ENCODE measurements around the gene TCHP. TPM values are rescaled to one million over a fixed set of nuclear protein-coding genes. Genes with fewer than 3 reads are reported as not detected.

Gene TCHP
- total and polyA plus RNA-seq, 12 donors, result 8.3 to 21.1 (median 10.6) TPM

GRCh38 chr12:109967383-109968031 is 67.4 kb downstream of the TCHP start:
- peak in 1 of 7 donors; percentile 18 for DNase-seq
- no peak overlapping the region for H3K27ac ChIP-seq
- no peaks in the 10 kb centered on the region for H3K27me3 ChIP-seq
- H3K36me3 ChIP-seq (replicated peaks in 1 of 2), result peaks cover 0 to 74% of the 10 kb centered on the region in 2 donors
- intact Hi-C loops (cut with DNase I), result no loop called here
- peaks cover 2 to 10% of the 10 kb centered on the region in 2 donors for H3K4me1 ChIP-seq (replicated peaks in 1 of 2)
- H3K4me3 ChIP-seq, result no peak overlapping the region
- TF ChIP-seq, protein P1, sequence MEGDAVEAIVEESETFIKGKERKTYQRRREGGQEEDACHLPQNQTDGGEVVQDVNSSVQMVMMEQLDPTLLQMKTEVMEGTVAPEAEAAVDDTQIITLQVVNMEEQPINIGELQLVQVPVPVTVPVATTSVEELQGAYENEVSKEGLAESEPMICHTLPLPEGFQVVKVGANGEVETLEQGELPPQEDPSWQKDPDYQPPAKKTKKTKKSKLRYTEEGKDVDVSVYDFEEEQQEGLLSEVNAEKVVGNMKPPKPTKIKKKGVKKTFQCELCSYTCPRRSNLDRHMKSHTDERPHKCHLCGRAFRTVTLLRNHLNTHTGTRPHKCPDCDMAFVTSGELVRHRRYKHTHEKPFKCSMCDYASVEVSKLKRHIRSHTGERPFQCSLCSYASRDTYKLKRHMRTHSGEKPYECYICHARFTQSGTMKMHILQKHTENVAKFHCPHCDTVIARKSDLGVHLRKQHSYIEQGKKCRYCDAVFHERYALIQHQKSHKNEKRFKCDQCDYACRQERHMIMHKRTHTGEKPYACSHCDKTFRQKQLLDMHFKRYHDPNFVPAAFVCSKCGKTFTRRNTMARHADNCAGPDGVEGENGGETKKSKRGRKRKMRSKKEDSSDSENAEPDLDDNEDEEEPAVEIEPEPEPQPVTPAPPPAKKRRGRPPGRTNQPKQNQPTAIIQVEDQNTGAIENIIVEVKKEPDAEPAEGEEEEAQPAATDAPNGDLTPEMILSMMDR (IDR thresholded peaks at IDR 0.05), result no peak
- no peak for TF ChIP-seq POLR2A (IDR thresholded peaks at IDR 0.05)
- 85 to 88% (median 87%) methylated on average over 8 of the region's 8 CpGs for WGBS, 4 donors
- no peaks in the 10 kb centered on the region for H3K9me3 ChIP-seq (replicated peaks in 1 of 3)

Small RNA genes lying within 50 kb of the gene (small RNA-seq; reads per million reads assigned to genes)
- 0 reads per million in 2 donors for gene RN7SL441P

Other genes with a start within 250 kb of the TCHP start
- gene FAM222A, start 186.4 kb upstream of the TCHP start, total RNA-seq, result 10 to 100 TPM; 15.2 to 57.8 (median 26.6) TPM
- gene FAM222A, start 186.4 kb upstream of the TCHP start, polyA plus RNA-seq, result 10 to 100 TPM in 2 of 3 donors, 1 to 10 TPM in 1; 9.2 to 36.7 (median 11.7) TPM
- 1 to 10 TPM in 7 of 9 donors, under 1 TPM in 2; 0.30 to 5.9 (median 2.4) TPM for gene TRPV4, start 66.9 kb upstream of the TCHP start, total RNA-seq
- under 1 TPM; 0.46 to 0.64 (median 0.48) TPM for gene TRPV4, start 66.9 kb upstream of the TCHP start, polyA plus RNA-seq
- 10 to 100 TPM; 29.7 to 73.7 (median 40.5) TPM for gene GLTP, start 19.7 kb upstream of the TCHP start, total RNA-seq
- 10 to 100 TPM; 24.5 to 38.6 (median 27.4) TPM for gene GLTP, start 19.7 kb upstream of the TCHP start, polyA plus RNA-seq
- 10 to 100 TPM; 35.9 to 80.9 (median 57.9) TPM for gene GIT2, start 96.1 kb downstream of the TCHP start, total RNA-seq
- gene GIT2, start 96.1 kb downstream of the TCHP start, polyA plus RNA-seq, result 10 to 100 TPM; 24.3 to 56.3 (median 31.6) TPM
- 10 to 100 TPM; 31.0 to 84.5 (median 46.4) TPM for gene ANKRD13A, start 99.2 kb downstream of the TCHP start, total RNA-seq
- gene ANKRD13A, start 99.2 kb downstream of the TCHP start, polyA plus RNA-seq, result 10 to 100 TPM; 17.1 to 38.6 (median 17.1) TPM
- 10 to 100 TPM in 8 of 9 donors, 1 to 10 TPM in 1; 7.1 to 35.1 (median 15.6) TPM for gene C12orf76, start 148.2 kb downstream of the TCHP start, total RNA-seq
- gene C12orf76, start 148.2 kb downstream of the TCHP start, polyA plus RNA-seq, result 10 to 100 TPM in 2 of 3 donors, 1 to 10 TPM in 1; 9.7 to 14.2 (median 12.1) TPM
- 10 to 100 TPM in 5 of 9 donors, 1 to 10 TPM in 4; 4.0 to 19.2 (median 11.4) TPM for gene IFT81, start 224.1 kb downstream of the TCHP start, total RNA-seq
- gene IFT81, start 224.1 kb downstream of the TCHP start, polyA plus RNA-seq, result 10 to 100 TPM in 1 of 3 donors, 1 to 10 TPM in 2; 5.3 to 12.1 (median 5.9) TPM